ENCODE results near the gene TNFAIP8L3. TPM values are rescaled to one million over a fixed set of nuclear protein-coding genes. Genes with fewer than 3 reads are reported as not detected.

TNFAIP8L3 gene
- total RNA-seq, 1 experiment from 2014 or later, result 0.33 TPM

Other genes starting within 250 kb of the TNFAIP8L3 start
- gene AP4E1, start 186.2 kb downstream of the TNFAIP8L3 start, total RNA-seq (2014; rRNA removed; shearing (Covaris generic)), result 4.5 and 6.0 TPM in 2 replicates
- 0.90 and 4.8 TPM in 2 replicates for gene CYP19A1, start 243.7 kb upstream of the TNFAIP8L3 start, total RNA-seq (2014; rRNA removed; shearing (Covaris generic))
- gene GLDN, start 246.7 kb upstream of the TNFAIP8L3 start, total RNA-seq (2014; rRNA removed; shearing (Covaris generic)), result 55.3 and 66.0 TPM in 2 replicates

Data from H4 (cell line).